HG03039 (cell line): ENCODE measurements around the gene KIF3A.
"Not testable (repeated sequence)": the region's sequence is repeated elsewhere in the genome, so short reads cannot be mapped to it uniquely, and the experiment has no call there.

Experiments used
- ATAC-seq: cut with Tn5 transposase; IDR thresholded peaks from one replicate; pipeline ENCODE4 v1.9.1; 2021; ENCODE audit warnings: mild to moderate bottlenecking, moderate library complexity; ENCODE audit not compliant: unreplicated experiment

Gene KIF3A

DNA sequence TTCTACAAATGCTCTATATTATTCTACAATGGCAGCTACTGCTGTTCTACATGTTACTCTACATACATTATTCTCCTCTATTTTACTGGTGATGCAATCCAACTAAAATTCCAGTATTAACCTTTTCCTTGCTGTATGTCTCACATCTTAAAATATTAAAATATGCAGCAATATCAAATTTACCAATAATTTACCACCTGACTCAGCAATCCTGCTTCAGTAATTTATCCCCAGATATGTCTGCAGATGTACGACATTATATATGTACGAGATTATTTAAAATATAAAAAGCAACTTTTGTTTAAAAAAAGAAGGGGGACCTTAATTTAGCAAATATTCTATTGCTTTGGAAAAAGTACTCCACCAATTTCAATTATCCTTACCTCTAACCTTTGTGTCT is 11.6 kb downstream of the KIF3A start:
- ATAC-seq, result no peak

DNA sequence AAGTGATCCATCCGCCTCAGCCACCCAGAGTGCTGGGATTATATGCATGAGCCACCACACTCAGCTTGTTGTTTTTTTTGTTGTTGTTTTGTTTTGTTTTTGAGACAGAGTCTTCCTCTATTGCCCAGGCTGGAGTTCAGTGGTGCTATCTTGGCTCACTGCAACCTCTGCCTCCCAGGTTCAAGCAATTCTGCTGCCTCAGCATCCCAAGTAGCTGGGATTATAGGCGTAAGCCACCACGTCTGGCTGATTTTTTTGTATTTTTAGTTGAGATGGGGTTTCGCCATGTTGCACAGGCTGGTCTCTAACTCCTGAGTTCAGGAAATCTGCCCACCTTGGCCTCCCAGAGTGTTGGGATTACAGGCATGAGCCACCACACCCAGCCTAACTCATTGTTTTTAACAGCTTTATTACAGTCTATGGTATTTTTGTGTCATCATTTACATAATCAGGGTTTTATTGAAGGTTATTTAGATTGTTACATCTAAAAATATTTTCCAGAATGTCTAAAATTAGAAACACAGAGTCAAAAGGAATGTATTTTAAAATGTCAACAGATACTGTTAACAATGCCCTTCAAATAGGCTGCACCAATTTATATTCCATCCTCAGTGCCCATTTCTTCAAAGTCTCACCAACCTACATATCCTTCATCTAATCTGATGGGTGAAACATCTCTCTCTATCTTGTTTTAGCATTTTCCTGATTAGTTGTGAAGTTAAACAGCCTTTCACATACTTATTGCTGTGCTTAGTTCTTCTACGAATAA is 18.6 kb downstream of the KIF3A start:
- ATAC-seq, result no peak

DNA sequence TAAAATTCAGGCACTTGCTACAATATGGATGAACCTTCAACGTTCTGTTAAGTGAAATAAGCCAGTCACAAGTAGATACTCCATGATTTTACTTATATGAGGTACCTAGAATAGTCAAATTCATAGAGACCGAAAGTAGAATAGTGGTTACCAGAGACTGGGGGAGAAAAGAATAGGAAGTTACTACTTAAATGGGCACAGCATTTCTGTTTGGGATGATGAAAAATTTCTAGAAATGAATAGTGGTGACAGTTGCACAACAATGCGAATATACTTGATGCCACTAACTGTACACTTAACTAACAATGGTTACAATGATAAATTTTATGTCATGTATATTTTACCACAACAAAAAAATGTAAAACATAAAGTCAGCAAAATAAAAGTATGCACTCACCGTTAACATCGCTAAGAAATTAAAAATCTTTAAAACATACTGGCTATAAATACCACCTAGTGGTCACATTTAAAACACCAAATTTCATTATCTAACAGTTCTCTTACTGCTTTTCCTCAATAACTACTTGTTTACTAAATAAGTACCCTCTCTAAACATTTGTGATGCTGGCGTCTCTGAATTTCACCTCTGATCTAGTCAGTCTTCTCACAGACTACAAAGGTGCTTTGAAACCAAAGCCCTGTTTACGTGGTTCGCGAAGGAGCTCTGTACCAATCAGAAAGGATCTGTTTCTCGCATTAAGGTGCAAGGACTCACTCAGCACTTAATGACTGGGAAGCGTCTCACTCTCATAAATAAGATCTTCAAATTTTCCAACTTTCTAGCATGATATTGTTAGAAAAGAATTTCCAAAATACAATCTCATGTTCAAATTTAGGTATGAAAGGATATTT is 22.7 kb downstream of the KIF3A start:
- ATAC-seq, result no peak

DNA sequence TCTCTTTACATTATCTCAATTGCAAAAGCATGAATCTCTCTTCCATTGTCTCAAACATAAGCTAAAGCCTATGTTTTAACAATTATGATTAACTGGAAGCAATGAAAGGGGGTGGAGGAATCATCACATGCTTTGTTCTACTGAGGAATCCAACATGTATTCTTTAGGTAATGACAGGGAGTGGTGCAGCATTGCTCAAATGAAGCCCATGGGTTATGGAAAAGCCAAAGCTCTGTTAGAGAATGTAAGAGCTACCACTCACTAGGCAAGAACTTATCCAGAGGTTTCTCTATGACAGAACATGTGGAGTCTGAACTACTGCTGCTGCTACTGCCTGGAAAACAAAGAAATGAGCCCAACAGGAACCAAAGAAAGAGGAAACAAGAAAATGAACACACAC is 28.7 kb downstream of the KIF3A start:
- ATAC-seq, result no peak

DNA sequence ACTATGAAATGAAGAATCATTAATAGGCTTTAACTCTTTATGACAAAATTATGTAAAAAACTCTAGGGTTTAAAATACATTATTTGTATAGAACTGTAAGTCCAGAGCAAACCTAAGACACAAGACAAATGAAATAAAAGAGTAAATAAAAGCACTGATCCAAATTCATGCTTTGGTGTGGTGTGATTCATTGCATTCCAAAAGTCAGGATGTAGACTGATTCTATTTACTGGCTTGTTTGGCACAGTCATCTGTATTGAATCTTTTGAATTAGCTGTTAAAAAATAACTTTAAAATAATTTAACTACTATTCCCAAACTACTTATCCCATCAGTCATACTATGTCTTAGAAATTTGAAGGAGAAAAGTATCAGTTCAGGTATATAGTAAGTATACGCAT is 32.5 kb downstream of the KIF3A start:
- ATAC-seq, result no peak

DNA sequence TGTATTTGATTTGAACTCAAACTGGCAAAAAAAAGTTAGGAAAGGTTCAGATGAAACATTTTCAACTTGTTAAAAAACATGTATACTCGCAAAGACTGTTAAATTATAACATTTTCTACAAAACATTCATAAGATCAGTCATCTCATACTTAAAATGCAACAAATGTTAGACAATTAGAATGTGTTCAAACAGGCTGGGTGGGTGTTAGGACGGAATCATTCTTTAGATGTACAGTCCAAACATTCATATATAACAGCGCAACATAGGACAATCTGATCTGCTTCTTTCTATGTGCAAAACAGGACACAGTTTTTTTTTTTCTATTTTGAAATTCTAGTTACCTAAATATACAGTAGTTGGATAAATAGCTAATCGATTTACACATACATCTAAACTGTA is 41.4 kb downstream of the KIF3A start:
- no peak for ATAC-seq

DNA sequence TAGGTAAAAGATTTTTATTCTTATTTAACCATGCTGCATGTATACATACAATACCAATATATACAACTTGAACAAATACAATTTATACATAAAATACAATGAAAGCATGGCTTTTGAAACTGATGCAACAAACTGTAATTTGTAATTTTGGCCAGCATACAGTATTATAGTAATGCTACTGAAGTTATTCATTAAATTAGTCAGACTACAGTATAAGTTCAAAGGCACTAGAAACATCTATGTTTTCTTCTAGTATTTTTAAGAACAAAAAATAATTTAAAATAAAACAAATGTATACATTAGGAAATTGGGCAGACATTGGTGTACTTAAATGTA is 44.7 kb downstream of the KIF3A start:
- no peak for ATAC-seq

DNA sequence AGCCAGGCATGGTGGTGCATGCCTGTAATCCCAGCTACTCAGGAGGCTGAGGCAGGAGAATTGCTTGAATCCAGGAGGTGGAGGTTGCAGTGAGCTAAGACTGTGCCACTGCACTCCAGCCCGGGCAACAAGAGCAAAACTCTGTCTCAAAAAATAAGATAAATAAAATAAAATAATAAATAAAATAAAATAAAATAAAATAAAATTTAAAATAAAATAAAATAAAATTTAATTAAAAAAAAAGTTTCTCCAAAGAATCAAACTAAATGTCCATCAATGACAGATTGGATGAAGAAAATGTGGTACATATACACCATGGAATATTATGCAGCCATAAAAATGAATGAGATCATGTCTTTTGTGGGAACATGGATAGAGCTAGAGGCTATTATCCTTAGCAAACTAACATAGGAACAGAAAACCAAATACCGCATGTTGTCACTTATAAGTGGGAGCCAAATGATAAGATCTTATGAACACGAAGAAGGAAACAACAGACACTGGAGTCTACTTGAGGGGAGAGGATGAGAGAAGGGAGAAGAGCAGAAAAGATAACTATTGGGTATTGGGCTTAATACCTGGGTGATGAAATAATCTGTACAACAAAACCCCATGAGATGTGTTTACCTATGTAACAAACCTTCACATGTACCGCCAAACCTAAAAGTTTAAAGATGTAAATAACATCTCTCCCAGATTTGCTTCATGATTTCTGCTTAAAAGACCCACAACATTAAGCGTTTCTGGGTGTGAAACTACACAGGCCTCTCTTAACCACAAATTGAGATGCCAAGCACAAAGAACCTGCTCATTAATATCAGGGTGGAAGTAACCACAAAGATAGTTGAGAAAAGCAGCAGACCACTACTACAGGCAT is 45.4 kb downstream of the KIF3A start:
- ATAC-seq, result not testable (repeated sequence)

DNA sequence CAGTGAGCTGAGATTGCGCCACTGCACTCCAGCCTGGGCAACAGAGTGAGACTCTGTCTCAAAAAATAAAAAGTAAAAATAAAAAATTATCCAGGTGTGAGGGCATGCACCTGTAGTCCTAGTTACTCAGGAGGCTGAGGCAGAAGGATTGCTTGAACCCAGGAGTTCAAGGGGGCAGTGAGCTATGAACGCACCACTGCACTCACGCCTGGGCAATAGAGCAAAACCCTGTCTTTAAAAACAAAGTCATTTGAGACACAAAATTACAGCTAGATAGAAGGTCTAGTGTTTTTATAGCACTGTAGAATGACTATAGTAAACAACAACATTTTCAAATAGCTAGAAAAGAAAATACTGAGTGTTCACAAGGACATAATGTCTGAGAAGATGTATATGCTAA is 47.2 kb downstream of the KIF3A start:
- ATAC-seq, result no peak

DNA sequence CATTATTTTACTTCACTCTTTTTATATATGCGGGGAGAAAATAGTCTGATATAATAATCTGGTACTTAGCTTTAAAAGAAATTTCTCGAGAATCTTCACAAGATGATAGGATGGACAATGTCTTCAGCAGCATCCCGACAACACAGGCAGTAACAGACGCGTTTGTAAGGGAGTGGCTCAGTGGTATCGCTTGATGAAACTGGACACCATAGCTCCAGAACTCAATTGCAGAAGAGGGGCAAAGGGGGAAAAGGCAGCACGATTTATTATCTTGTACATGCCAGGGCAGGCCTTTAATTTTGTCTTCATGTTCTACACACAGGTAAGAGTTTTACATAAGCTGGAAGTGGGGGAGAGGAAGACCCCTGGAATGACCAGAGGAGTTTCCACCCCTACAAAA is 47.8 kb downstream of the KIF3A start:
- no peak for ATAC-seq

DNA sequence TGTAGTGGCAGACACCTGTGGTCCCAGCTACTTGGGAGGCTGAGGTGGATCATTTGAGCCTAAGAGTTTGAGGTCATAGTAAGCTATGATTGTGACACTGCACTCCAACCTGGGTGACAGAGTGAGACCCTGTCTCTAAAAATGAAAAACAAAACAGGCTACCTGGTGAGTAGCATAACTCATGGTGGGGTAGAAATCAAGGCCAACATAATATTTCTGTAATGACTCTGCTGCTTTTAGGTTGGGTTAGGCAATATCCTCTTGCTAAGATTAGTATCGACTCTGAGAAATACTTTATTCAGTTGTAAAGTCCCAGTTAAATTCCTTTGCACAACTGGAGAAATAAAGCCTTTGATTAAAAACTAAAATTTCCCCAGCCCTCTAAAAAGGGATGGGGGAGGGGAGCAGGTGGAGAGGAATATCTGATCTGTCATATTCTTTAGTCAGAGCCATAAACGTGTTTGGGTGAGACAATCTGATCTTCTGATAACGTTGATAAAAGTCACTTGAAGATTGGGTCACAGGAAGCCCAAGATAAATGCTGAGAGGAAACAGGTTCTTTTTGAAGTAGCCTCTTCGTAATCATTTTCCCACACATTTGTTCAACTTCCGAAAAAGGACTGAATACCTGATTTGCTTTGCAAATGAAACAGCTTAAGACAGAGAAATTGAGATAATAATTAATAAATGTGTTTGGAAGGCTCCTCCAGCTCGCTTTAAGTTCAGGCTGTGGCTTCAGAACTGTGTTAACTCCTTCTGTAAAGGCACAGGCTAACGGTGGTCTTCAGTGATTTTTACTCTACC is 48.6 kb downstream of the KIF3A start:
- ATAC-seq, result no peak

DNA sequence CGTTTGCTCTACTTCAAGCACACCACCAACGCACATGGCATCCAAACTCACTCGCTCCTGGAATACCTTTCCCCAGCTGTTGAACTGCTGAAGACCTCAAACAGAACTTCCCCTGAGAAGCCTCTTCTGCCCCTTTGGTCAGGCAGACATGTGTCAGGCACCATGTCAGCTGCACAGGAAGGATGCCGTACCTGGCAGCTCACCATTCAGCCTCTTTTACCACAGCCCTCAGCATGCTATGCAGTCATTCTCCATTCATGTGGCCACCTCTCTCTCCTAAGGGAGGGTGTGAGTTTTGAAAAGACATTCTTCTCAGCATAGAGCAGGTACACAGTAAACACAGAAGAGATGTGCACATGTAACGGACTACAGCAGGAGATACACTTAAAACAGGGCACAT is 49.4 kb downstream of the KIF3A start:
- no peak for ATAC-seq

DNA sequence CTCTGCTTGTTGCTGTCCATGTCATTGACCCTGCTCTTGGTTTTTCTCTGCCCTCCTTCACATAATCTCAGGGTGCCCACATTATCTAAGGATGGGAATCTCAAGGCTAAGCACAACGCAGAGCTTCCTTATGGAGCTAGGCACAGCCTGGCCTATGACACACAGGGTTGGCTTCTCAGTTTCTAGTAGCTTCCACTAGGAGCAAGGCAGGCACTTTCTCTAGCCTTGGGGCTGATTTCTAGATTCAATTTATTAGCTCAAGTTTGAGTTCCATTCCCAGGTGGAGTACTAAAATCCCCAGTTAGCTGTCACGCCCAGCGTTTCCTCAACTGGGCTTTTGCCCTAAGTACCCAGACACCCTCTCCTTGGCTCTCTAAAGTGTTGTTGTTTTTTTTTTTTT is 51.2 kb downstream of the KIF3A start:
- ATAC-seq, result no peak

DNA sequence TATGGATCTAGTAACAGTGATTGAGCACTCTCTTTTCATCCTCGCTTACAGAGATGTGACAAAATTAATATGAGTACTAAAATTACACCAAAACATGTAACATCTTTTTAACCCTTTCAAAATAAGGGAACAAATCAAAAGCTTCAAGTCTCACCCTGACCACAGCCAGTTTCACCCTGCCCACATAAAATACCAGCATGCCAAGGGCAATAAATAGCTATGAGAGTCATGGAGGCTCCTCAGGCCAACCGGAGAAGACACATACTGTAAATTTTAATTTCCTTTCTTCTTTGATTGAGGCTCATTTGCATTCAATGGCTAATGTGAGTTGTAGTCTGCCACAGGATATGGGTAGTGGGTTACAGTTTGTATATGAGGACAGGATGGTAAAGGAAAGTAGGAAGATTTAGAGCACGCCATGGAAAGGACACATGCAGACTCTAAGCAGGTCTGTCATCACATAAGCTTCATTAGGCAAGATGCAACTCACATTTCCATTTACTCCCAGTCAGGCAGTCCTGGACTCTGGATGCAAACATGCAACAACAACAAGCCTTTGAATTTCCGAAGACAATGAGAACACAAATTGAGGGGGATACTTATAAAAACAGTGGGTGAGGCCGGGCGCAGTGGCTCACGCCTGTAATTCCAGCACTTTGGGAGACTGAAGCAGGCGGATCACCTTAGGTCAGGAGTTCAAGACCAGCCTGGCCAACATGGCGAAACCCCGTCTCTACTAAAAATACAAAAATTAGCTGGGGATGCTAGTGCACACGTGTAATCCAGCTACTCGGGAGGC is 52.2 kb downstream of the KIF3A start:
- no peak for ATAC-seq

DNA sequence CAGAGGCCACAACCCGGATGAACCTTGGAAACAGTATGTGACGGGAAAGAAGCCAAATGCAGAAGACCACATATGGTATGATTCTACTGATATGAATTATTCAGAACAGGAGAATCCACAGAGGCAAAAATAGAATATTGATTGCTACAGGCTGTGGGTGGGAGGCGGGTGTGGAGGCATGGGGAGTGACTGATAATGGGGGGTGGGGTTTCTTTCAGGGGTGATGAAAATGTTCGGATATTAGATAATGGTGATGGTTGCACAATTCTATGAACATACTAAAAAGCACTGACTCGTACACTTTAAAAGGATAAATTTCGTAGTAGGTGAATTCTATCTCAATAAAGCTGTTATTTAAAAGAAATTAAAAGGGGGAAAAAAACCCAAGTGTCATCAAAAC is 52.9 kb downstream of the KIF3A start:
- ATAC-seq, result no peak

DNA sequence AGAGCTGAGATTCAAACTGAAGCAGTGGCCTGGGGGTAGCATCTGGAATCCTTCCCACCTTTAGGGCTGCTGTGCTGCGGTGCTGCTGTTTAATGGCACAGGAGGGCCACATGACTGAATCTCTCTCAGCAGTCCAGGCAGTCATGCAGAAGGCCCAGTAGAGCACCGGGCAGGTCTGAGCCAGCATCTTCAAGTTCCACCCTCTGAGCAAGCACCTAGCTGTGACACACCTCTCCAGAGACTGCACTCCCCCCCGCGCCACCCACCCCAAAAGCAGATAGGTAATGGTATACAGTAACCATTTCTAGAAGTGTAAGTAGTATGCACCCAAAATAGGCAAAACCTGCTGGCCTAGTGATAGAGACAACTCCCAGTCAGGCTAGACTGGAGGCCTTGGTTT is 55.4 kb downstream of the KIF3A start:
- no peak for ATAC-seq

DNA sequence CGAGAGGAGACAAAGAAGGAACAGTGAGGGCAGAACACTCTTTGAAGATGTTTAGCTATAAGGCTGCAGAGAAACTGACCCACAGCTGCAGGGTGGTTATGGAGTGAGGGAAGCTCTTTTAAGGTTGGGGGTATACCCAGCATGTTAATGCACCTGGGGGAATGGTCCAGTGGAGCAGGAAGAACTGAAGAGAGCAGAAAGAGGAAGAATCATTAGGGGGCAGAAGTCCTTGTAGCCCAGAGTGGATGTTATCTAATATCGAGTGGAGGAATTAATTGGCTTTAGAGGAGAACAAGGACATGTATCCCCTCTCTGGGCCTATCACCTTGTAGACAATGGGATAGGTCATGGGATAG is 55.9 kb downstream of the KIF3A start:
- ATAC-seq, result no peak

DNA sequence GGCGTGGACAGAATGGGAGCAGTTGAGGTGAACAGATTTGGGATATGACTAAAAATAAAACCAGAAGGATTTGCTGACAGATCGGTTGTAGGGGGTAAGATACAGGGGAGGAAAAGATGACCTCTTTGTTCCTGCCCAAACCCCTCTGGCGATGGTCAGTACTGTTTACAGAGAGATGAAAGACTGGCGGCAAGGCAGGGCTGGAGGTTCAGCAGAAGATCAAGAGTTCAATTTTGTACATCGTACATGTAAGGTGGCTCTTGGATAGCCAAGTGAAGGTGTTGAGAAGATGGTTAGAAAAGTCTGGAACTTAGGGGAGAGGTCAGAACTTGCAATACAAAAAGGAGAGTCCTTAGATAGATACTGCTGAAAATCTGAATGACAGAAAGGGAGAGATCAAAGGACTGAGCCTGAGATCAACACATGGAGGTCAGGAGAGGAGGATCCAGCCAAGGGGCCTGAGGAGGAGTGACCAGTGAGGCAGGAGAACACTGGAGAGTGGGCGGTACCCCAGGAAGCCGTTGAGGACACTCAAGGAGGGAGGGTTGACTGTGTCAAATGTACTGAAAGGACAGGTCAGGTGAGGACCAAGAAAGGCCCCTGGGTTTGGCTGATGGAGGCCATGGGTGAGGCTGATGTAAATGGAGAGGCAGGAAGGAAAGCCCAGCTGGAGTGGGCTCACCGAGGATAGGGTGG is 56.4 kb downstream of the KIF3A start:
- no peak for ATAC-seq

DNA sequence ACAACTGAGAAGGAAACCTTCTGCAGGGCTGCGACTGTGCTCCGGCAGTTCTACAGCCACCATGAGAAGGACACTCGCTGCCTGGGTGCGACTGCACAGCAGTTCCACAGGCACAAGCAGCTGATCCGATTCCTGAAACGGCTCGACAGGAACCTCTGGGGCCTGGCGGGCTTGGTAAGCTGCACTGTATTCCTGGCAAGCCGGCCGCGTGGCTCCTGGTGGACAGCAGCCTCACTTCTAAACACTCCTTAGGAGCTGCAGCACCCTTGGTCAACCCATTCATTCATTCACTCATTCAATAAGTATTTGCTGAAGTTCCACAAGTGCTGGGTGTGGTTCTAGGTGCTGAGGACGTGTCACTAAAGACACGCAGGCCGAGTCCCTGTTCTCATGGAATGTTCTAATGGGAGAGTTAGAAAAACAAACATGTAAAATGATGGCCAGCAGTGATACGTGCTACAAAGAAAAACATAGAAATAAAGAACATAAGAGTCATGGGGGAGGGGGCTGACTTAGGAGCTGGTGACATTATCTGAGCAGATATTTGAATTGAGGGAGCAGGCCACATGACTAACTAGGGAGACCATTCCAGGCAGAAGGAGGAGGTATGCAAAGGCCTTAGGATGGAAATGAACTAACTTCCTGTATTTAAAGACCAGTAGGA is 57.5 kb downstream of the KIF3A start:
- no peak for ATAC-seq
